MM.1S (cell line): Measurements from ENCODE around the gene HYKK.

Experiments
- EZH2 ChIP-seq: fragments of 300-600 bp; sonication (generic); optimal IDR thresholded peaks from 2 replicates; pipeline ENCODE3; 2017; ENCODE audit warnings: low read depth, mild to moderate bottlenecking, antibody characterized with exemption, low read length, mixed read lengths
- TF ChIP-seq, protein P1 (sequence below): fragments of 300-600 bp; sonication (generic); IDR thresholded peaks from 2 replicates; pipeline ENCODE4 v1.5.1; 2016; ENCODE audit warnings: antibody characterized with exemption, low read length, mixed read lengths

DNA sequence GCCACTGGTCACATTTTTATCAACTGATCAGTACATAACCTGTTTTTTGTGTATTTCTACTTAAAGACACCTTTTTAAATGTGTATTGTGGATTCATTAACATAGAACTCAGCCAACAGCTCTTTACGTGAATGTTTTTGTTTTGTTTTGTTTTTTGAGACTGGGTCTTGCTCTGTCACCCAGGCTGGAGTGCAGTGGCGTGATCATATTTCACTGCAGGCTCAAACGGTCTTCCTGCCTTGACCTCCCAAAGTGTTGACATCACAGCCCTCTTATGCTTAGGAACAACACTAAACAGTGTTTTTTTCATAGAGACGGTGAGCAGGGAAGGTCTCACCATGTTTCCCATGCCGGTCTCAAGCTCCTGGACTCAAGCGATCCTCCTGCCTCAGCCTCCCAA is 42.8 kb downstream of the HYKK start:
- TF ChIP-seq, protein P1, sequence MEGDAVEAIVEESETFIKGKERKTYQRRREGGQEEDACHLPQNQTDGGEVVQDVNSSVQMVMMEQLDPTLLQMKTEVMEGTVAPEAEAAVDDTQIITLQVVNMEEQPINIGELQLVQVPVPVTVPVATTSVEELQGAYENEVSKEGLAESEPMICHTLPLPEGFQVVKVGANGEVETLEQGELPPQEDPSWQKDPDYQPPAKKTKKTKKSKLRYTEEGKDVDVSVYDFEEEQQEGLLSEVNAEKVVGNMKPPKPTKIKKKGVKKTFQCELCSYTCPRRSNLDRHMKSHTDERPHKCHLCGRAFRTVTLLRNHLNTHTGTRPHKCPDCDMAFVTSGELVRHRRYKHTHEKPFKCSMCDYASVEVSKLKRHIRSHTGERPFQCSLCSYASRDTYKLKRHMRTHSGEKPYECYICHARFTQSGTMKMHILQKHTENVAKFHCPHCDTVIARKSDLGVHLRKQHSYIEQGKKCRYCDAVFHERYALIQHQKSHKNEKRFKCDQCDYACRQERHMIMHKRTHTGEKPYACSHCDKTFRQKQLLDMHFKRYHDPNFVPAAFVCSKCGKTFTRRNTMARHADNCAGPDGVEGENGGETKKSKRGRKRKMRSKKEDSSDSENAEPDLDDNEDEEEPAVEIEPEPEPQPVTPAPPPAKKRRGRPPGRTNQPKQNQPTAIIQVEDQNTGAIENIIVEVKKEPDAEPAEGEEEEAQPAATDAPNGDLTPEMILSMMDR = no peak
- no peak for TF ChIP-seq EZH2
